GM23338 (cell line): Measurements from ENCODE around the gene FXN. TPM values are rescaled to one million over a fixed set of nuclear protein-coding genes. Genes with fewer than 3 reads are reported as not detected.
A peak's percentile ranks its signal among the peaks of the same experiment; 100 is the strongest.

Experiments used
- ATAC-seq: fragments of 200-7000 bp; cut with Tn5 transposase; 3 replicates; pipeline ENCODE4 v1.9.1; 2020
- DNase-seq: peaks from one replicate; pipeline ENCODE4 v3.0.0-alpha.2; 2015; ENCODE audit warnings: low spot score
- H2AFZ ChIP-seq: fragments of 200-600 bp; sonication (generic); 2 replicates; pipeline ENCODE4 v1.8.0; 2016; ENCODE audit warnings: antibody characterized with exemption, mild to moderate bottlenecking, moderate library complexity
- H3F3A ChIP-seq: fragments of 200-600 bp; sonication (generic); replicated peaks from 2 replicates; pipeline ENCODE4 v1.8.0; 2017; ENCODE audit warnings: antibody characterized with exemption, mixed run types, low read depth
- H3K27ac ChIP-seq: fragments of 200-600 bp; sonication (generic); 2 replicates; pipeline ENCODE4 v1.6.1; 2016; ENCODE audit warnings: low read depth
- H3K27me3 ChIP-seq: fragments of 200-600 bp; sonication (generic); 2 replicates; pipeline ENCODE4 v1.8.0; 2016; ENCODE audit warnings: mild to moderate bottlenecking, mixed run types, moderate library complexity; ENCODE audit not compliant: insufficient read depth
- H3K36me3 ChIP-seq: fragments of 200-600 bp; sonication (generic); 2 replicates; pipeline ENCODE4 v1.8.0; 2016; ENCODE audit warnings: mild to moderate bottlenecking; ENCODE audit not compliant: insufficient read depth
- H3K4me1 ChIP-seq: fragments of 200-600 bp; sonication (generic); 2 replicates; pipeline ENCODE4 v1.8.0; 2016; ENCODE audit warnings: mild to moderate bottlenecking, moderate library complexity; ENCODE audit not compliant: insufficient read depth
- H3K4me2 ChIP-seq: fragments of 200-600 bp; sonication (generic); 2 replicates; pipeline ENCODE4 v1.7.1; 2017; ENCODE audit warnings: mixed run types
- H3K4me3 ChIP-seq: fragments of 200-600 bp; sonication (generic); 2 replicates; pipeline ENCODE4 v1.6.1; 2016; ENCODE audit warnings: mixed run types
- H3K79me2 ChIP-seq: fragments of 200-600 bp; sonication (generic); replicated peaks from 2 replicates; pipeline ENCODE4 v1.8.0; 2017; ENCODE audit warnings: mild to moderate bottlenecking; ENCODE audit not compliant: insufficient read depth
- H3K9me2 ChIP-seq: fragments of 200-600 bp; sonication (generic); 2 replicates; pipeline ENCODE4 v1.8.0; 2017; ENCODE audit not compliant: insufficient read depth
- H4K20me1 ChIP-seq: fragments of 200-600 bp; sonication (generic); replicated peaks from 2 replicates; pipeline ENCODE4 v1.8.0; 2017; ENCODE audit warnings: mild to moderate bottlenecking; ENCODE audit not compliant: insufficient read depth
- H3K27ac Mint-ChIP-seq: 2 replicates; pipeline ENCODE4 v1.8.0; 2020; ENCODE audit warnings: inconsistent platforms, mild to moderate bottlenecking, moderate library complexity, mixed read lengths
- H3K27me3 Mint-ChIP-seq: 3 replicates; pipeline ENCODE4 v1.8.0; 2022; ENCODE audit warnings: low read depth, mild to moderate bottlenecking, moderate library complexity, mixed read lengths, inconsistent platforms; ENCODE audit not compliant: insufficient read depth, poor library complexity
- H3K36me3 Mint-ChIP-seq: 3 replicates; pipeline ENCODE4 v1.8.0; 2021; ENCODE audit warnings: low read depth, mild to moderate bottlenecking, inconsistent platforms, moderate library complexity, mixed read lengths
- H3K4me1 Mint-ChIP-seq: 3 replicates; pipeline ENCODE4 v1.8.0; 2020; ENCODE audit warnings: mild to moderate bottlenecking, inconsistent platforms, mixed read lengths
- H3K4me3 Mint-ChIP-seq: 3 replicates; pipeline ENCODE4 v1.8.0; 2021; ENCODE audit warnings: moderate library complexity, mild to moderate bottlenecking, inconsistent platforms, mixed read lengths
- H3K9me3 Mint-ChIP-seq: 3 replicates; pipeline ENCODE4 v1.8.0; 2020; ENCODE audit warnings: moderate library complexity, mild to moderate bottlenecking, inconsistent platforms, mixed read lengths
- CREB1 ChIP-seq: fragments of 250-450 bp; sonication (Bioruptor Pico); IDR thresholded peaks from 2 replicates; pipeline ENCODE4 v1.5.0; 2020; ENCODE audit warnings: low read depth, mild to moderate bottlenecking, moderate library complexity
- EZH2 ChIP-seq: fragments of 200-600 bp; sonication (generic); IDR thresholded peaks from one replicate; pipeline ENCODE4 v1.8.0; 2017; ENCODE audit warnings: antibody characterized with exemption, mild to moderate bottlenecking, low read depth; ENCODE audit not compliant: unreplicated experiment
- EZH2phosphoT487 ChIP-seq: fragments of 200-600 bp; sonication (generic); IDR thresholded peaks from one replicate; pipeline ENCODE4 v1.8.1; 2018; ENCODE audit warnings: antibody characterized with exemption; ENCODE audit not compliant: unreplicated experiment
- JUNB ChIP-seq: IDR thresholded peaks from one replicate; pipeline ENCODE4 v1.6.1; 2016; ENCODE audit warnings: antibody characterized with exemption; ENCODE audit not compliant: unreplicated experiment
- NANOG ChIP-seq: IDR thresholded peaks from 2 replicates; pipeline ENCODE4 v1.6.1; 2016; ENCODE audit warnings: antibody characterized with exemption, borderline replicate concordance
- POLR2AphosphoS5 ChIP-seq: IDR thresholded peaks from 2 replicates; pipeline ENCODE4 v1.6.1; 2016; ENCODE audit warnings: antibody characterized with exemption, low read depth
- STAT1 ChIP-seq: IDR thresholded peaks from one replicate; pipeline ENCODE4 v1.6.1; 2016; ENCODE audit warnings: antibody characterized with exemption; ENCODE audit not compliant: unreplicated experiment
- ZNF114 ChIP-seq: fragments of 250-450 bp; sonication (Bioruptor Pico); IDR thresholded peaks from 2 replicates; pipeline ENCODE4 v1.5.0; 2020; ENCODE audit warnings: mild to moderate bottlenecking, moderate library complexity
- ZNF331 ChIP-seq: fragments of 250-450 bp; sonication (Bioruptor Pico); IDR thresholded peaks from 2 replicates; pipeline ENCODE4 v1.5.0; 2020; ENCODE audit warnings: low read depth, mild to moderate bottlenecking, moderate library complexity
- polyA plus RNA-seq: library from polyadenylated mRNA; unstranded; fragments of >200 nt; fragmentation: Nextera tagmentation; extraction: Ambion mirVana; gene quantifications from 2 replicates; pipeline ENCODE4 v1.2.1, GENCODE V29; 2016
- total RNA-seq: library from RNA; depleted of rRNA; stranded (reverse); fragments of >200 nt; shearing (Covaris generic); gene quantifications from 2 replicates; pipeline ENCODE4 v1.2.3, GENCODE V29; 2014
- TF ChIP-seq, protein P1 (sequence below): fragments of 250-450 bp; sonication (Bioruptor Pico); IDR thresholded peaks from 2 replicates; pipeline ENCODE4 v1.5.0; 2020; ENCODE audit warnings: mild to moderate bottlenecking, moderate library complexity
- TF ChIP-seq, protein P2 (sequence below), 2 experiments: fragments of 200-600 bp in 1 of 2; sonication (generic) in 1 of 2; conservative IDR thresholded peaks; 2 replicates each; pipeline versions ENCODE4 v1.5.1 to v1.6.1; 2016 to 2017; ENCODE audit warnings: antibody characterized with exemption in 2 of 2, low read depth in 2 of 2, mild to moderate bottlenecking in 2 of 2, moderate library complexity in 1 of 2
- TF ChIP-seq, protein P3 (sequence below): IDR thresholded peaks from one replicate; pipeline ENCODE4 v1.6.1; 2018; ENCODE audit warnings: antibody characterized with exemption; ENCODE audit not compliant: unreplicated experiment

FXN gene
- total and polyA plus RNA-seq, 2 experiments from 2014 or later = 26.1 to 66.4 TPM

DNA sequence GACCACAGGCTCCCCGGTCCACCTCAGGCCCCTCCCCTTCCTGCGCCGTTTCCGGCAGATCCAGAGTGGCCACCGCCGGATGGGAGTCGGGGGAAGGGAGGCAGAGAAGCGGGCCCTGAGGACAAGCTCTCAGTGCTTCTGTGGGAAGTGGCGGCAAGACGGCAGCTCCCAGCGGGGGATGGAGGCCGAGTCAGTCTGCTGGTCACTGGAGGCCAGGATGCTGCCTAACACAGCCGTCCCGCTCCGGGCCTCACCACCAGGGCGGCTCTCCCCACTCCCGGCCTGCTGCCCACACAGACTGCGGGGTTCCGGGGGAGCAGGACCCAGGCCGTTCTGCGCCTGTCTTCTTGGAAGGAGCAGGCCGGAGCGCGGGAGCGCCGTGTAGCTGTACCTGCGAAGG is 31.4 kb downstream of the FXN start (continued):
- TF ChIP-seq, protein P1, sequence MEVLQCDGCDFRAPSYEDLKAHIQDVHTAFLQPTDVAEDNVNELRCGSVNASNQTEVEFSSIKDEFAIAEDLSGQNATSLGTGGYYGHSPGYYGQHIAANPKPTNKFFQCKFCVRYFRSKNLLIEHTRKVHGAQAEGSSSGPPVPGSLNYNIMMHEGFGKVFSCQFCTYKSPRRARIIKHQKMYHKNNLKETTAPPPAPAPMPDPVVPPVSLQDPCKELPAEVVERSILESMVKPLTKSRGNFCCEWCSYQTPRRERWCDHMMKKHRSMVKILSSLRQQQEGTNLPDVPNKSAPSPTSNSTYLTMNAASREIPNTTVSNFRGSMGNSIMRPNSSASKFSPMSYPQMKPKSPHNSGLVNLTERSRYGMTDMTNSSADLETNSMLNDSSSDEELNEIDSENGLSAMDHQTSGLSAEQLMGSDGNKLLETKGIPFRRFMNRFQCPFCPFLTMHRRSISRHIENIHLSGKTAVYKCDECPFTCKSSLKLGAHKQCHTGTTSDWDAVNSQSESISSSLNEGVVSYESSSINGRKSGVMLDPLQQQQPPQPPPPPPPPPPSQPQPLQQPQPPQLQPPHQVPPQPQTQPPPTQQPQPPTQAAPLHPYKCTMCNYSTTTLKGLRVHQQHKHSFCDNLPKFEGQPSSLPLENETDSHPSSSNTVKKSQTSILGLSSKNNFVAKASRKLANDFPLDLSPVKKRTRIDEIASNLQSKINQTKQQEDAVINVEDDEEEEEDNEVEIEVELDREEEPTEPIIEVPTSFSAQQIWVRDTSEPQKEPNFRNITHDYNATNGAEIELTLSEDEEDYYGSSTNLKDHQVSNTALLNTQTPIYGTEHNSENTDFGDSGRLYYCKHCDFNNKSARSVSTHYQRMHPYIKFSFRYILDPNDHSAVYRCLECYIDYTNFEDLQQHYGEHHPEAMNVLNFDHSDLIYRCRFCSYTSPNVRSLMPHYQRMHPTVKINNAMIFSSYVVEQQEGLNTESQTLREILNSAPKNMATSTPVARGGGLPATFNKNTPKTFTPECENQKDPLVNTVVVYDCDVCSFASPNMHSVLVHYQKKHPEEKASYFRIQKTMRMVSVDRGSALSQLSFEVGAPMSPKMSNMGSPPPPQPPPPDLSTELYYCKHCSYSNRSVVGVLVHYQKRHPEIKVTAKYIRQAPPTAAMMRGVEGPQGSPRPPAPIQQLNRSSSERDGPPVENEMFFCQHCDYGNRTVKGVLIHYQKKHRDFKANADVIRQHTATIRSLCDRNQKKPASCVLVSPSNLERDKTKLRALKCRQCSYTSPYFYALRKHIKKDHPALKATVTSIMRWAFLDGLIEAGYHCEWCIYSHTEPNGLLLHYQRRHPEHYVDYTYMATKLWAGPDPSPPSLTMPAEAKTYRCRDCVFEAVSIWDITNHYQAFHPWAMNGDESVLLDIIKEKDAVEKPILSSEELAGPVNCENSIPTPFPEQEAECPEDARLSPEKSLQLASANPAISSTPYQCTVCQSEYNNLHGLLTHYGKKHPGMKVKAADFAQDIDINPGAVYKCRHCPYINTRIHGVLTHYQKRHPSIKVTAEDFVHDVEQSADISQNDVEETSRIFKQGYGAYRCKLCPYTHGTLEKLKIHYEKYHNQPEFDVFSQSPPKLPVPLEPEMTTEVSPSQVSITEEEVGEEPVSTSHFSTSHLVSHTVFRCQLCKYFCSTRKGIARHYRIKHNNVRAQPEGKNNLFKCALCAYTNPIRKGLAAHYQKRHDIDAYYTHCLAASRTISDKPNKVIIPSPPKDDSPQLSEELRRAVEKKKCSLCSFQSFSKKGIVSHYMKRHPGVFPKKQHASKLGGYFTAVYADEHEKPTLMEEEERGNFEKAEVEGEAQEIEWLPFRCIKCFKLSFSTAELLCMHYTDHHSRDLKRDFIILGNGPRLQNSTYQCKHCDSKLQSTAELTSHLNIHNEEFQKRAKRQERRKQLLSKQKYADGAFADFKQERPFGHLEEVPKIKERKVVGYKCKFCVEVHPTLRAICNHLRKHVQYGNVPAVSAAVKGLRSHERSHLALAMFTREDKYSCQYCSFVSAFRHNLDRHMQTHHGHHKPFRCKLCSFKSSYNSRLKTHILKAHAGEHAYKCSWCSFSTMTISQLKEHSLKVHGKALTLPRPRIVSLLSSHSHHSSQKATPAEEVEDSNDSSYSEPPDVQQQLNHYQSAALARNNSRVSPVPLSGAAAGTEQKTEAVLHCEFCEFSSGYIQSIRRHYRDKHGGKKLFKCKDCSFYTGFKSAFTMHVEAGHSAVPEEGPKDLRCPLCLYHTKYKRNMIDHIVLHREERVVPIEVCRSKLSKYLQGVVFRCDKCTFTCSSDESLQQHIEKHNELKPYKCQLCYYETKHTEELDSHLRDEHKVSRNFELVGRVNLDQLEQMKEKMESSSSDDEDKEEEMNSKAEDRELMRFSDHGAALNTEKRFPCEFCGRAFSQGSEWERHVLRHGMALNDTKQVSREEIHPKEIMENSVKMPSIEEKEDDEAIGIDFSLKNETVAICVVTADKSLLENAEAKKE = no peak
- TF ChIP-seq, protein P2, sequence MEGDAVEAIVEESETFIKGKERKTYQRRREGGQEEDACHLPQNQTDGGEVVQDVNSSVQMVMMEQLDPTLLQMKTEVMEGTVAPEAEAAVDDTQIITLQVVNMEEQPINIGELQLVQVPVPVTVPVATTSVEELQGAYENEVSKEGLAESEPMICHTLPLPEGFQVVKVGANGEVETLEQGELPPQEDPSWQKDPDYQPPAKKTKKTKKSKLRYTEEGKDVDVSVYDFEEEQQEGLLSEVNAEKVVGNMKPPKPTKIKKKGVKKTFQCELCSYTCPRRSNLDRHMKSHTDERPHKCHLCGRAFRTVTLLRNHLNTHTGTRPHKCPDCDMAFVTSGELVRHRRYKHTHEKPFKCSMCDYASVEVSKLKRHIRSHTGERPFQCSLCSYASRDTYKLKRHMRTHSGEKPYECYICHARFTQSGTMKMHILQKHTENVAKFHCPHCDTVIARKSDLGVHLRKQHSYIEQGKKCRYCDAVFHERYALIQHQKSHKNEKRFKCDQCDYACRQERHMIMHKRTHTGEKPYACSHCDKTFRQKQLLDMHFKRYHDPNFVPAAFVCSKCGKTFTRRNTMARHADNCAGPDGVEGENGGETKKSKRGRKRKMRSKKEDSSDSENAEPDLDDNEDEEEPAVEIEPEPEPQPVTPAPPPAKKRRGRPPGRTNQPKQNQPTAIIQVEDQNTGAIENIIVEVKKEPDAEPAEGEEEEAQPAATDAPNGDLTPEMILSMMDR (conservative IDR thresholded peaks at IDR 0.05; ENCODE audit: low read depth in 2 of 2) = peak; percentile 31 to 46; a peak in 3 of 4 replicates
- no peak for TF ChIP-seq ZNF114 (CRISPR knock-in tag)
- TF ChIP-seq STAT1 = no peak
- TF ChIP-seq ZNF331 (CRISPR knock-in tag) = no peak

DNA sequence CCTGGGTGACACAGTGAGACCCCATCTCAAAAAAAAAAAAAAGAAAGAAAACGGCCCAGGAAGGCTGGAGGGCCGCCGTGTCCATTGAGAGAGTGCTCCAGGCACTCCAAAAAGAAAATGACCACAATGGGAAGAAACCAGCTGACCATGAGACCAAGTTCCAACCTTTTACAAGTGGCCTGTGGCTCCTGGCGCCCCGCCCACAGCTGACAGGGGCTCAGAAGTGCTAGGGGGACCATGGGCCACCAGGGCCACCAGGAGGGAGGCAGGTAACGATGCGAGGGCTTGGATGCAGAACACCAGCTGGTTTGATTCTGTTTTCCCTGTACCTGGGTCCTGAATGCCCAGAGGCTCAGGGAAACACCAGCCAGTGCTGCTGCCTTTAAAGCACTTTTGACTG is 34.6 kb downstream of the FXN start:
- peaks cover 14% of the 10 kb centered on the region for H3K4me1 Mint-ChIP-seq
- Histone ChIP-seq H3F3A (no peaks in the 10 kb centered on the region), H3K4me2 (no peak overlapping the region), H4K20me1 (no peaks in the 10 kb centered on the region; the same call in 1 of the 2 replicates), H3K27ac (no peak overlapping the region), H3K4me1 (peaks cover 14% of the 10 kb centered on the region), H3K79me2 (no peaks in the 10 kb centered on the region), H3K4me3 (no peak overlapping the region), H2AFZ (no peak overlapping the region), H3K27me3 (no peaks in the 10 kb centered on the region), H3K9me2 (no peaks in the 10 kb centered on the region), H3K36me3 (no peaks in the 10 kb centered on the region; the same call in 1 of the 2 replicates)
- H3K4me3 Mint-ChIP-seq = no peak overlapping the region
- H3K27me3 Mint-ChIP-seq = peaks cover 2% of the 10 kb centered on the region
- ATAC-seq = no peak
- peaks cover 36% of the 10 kb centered on the region for H3K36me3 Mint-ChIP-seq
- no peaks in the 10 kb centered on the region for H3K9me3 Mint-ChIP-seq
- no peak overlapping the region for H3K27ac Mint-ChIP-seq
- DNase-seq = no peak
- TF ChIP-seq NANOG (no peak), JUNB (no peak), CREB1 (CRISPR knock-in tag) (no peak), POLR2AphosphoS5 (no peak), EZH2phosphoT487 (no peak), STAT1 (no peak), EZH2 (no peak), ZNF331 (CRISPR knock-in tag) (no peak)
- TF ChIP-seq, protein P2 (conservative IDR thresholded peaks at IDR 0.05; ENCODE audit: low read depth in 2 of 2) = no peak
- TF ChIP-seq, protein P3, sequence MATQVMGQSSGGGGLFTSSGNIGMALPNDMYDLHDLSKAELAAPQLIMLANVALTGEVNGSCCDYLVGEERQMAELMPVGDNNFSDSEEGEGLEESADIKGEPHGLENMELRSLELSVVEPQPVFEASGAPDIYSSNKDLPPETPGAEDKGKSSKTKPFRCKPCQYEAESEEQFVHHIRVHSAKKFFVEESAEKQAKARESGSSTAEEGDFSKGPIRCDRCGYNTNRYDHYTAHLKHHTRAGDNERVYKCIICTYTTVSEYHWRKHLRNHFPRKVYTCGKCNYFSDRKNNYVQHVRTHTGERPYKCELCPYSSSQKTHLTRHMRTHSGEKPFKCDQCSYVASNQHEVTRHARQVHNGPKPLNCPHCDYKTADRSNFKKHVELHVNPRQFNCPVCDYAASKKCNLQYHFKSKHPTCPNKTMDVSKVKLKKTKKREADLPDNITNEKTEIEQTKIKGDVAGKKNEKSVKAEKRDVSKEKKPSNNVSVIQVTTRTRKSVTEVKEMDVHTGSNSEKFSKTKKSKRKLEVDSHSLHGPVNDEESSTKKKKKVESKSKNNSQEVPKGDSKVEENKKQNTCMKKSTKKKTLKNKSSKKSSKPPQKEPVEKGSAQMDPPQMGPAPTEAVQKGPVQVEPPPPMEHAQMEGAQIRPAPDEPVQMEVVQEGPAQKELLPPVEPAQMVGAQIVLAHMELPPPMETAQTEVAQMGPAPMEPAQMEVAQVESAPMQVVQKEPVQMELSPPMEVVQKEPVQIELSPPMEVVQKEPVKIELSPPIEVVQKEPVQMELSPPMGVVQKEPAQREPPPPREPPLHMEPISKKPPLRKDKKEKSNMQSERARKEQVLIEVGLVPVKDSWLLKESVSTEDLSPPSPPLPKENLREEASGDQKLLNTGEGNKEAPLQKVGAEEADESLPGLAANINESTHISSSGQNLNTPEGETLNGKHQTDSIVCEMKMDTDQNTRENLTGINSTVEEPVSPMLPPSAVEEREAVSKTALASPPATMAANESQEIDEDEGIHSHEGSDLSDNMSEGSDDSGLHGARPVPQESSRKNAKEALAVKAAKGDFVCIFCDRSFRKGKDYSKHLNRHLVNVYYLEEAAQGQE = no peak
